Fibroblast of peridontal ligament (primary cell): ENCODE data around the gene KIAA0040.
"Not testable (repeated sequence)": the region's sequence is repeated elsewhere in the genome, so short reads cannot be mapped to it uniquely, and the experiment has no call there.

ENCODE experiments used
- DNase-seq: peaks from one replicate; pipeline ENCODE4 v3.0.0-alpha.2; 2010; ENCODE audit errors: extremely low read depth

The KIAA0040 gene

GRCh38 chr1:175137369-175137768 lies 55.2 kb downstream of the KIAA0040 start:
- DNase-seq, result no peak

GRCh38 chr1:175136246-175136645 lies 56.3 kb downstream of the KIAA0040 start:
- no peak for DNase-seq

- DNase-seq, result no peak
Observed at GRCh38 chr1:175134500-175134899, 58.1 kb downstream of the KIAA0040 start.

- DNase-seq, result no peak
Observed at GRCh38 chr1:175133673-175134435, 58.7 kb downstream of the KIAA0040 start.

- DNase-seq, result no peak
Observed at GRCh38 chr1:175132436-175132835, 60.1 kb downstream of the KIAA0040 start.

- no peak for DNase-seq
Observed at GRCh38 chr1:175131095-175131494, 61.5 kb downstream of the KIAA0040 start.

- no peak for DNase-seq
Observed at GRCh38 chr1:175130649-175131045, 61.9 kb downstream of the KIAA0040 start.

- peak; percentile 10 for DNase-seq
Observed at GRCh38 chr1:175129997-175130648, 62.5 kb downstream of the KIAA0040 start.

GRCh38 chr1:175129644-175129996 lies 63.0 kb downstream of the KIAA0040 start:
- DNase-seq, result no peak

GRCh38 chr1:175129182-175129581 lies 63.4 kb downstream of the KIAA0040 start:
- DNase-seq, result peak; percentile 49

- no peak for DNase-seq
Observed at GRCh38 chr1:175128523-175128922, 64.1 kb downstream of the KIAA0040 start.

- DNase-seq, result no peak
Observed at GRCh38 chr1:175127565-175127964, 65.0 kb downstream of the KIAA0040 start.

GRCh38 chr1:175126347-175126746 lies 66.2 kb downstream of the KIAA0040 start:
- no peak for DNase-seq

GRCh38 chr1:175124861-175125260 lies 67.7 kb downstream of the KIAA0040 start:
- no peak for DNase-seq

- DNase-seq, result no peak
Observed at GRCh38 chr1:175120511-175120910, 72.1 kb downstream of the KIAA0040 start.

GRCh38 chr1:175118375-175119367 lies 73.9 kb downstream of the KIAA0040 start:
- DNase-seq, result no peak

- DNase-seq, result no peak
Observed at GRCh38 chr1:175116903-175117302, 75.7 kb downstream of the KIAA0040 start.

GRCh38 chr1:175116210-175116798 lies 76.3 kb downstream of the KIAA0040 start:
- DNase-seq, result no peak

- no peak for DNase-seq
Observed at GRCh38 chr1:175114996-175115395, 77.6 kb downstream of the KIAA0040 start.

GRCh38 chr1:175108331-175108820 lies 84.2 kb downstream of the KIAA0040 start:
- DNase-seq, result not testable (repeated sequence)
